GM10266 (cell line): ENCODE results near the gene ADCK1.

Source experiments
- DNase-seq: peaks from one replicate; pipeline ENCODE4 v3.0.0; 2012; ENCODE audit errors: extremely low spot score
- TF ChIP-seq, protein P1 (sequence below): IDR thresholded peaks from 2 replicates; pipeline ENCODE4 v1.5.1; 2012; ENCODE audit warnings: mild to moderate bottlenecking, low read depth; ENCODE audit not compliant: control insufficient read depth, insufficient read depth; ENCODE audit errors: missing control alignments

The ADCK1 gene

DNA sequence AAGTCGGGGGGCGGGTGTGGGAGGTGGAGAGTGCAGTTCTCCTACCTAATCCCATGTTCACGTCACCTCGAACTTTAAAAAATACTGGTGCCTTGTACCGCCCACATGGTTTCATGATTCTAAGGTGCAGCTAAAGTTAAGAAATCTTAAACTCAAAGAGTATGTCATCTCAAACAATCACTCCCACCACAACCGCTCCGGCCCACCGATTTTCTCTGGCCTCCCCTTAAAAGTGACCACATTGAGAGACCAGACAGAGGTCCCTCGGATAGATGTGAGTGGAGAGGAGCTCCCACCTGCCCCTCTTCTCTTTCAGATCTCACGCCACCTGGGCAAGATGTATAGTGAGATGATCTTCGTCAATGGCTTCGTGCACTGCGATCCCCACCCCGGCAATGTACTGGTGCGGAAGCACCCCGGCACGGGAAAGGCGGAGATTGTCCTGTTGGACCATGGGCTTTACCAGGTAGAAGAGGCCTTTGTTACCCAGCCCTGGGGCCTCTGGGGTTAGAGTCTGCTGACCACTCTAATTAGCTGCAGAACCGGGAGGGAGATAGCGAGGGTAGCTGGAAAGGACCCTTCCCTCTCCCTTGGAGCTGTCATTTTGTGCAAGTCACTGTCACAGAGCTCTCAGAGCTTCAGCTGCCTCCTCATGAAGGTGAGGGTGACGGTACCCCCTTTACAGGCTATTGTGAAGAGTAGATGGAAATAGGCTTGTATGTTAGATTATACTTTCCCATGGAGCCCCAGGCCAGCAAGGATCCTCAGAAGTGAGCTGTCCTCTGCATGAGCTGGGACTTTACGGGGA is 124.4 kb downstream of the ADCK1 start:
- DNase-seq = no peak
- TF ChIP-seq, protein P1, sequence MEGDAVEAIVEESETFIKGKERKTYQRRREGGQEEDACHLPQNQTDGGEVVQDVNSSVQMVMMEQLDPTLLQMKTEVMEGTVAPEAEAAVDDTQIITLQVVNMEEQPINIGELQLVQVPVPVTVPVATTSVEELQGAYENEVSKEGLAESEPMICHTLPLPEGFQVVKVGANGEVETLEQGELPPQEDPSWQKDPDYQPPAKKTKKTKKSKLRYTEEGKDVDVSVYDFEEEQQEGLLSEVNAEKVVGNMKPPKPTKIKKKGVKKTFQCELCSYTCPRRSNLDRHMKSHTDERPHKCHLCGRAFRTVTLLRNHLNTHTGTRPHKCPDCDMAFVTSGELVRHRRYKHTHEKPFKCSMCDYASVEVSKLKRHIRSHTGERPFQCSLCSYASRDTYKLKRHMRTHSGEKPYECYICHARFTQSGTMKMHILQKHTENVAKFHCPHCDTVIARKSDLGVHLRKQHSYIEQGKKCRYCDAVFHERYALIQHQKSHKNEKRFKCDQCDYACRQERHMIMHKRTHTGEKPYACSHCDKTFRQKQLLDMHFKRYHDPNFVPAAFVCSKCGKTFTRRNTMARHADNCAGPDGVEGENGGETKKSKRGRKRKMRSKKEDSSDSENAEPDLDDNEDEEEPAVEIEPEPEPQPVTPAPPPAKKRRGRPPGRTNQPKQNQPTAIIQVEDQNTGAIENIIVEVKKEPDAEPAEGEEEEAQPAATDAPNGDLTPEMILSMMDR = no peak

DNA sequence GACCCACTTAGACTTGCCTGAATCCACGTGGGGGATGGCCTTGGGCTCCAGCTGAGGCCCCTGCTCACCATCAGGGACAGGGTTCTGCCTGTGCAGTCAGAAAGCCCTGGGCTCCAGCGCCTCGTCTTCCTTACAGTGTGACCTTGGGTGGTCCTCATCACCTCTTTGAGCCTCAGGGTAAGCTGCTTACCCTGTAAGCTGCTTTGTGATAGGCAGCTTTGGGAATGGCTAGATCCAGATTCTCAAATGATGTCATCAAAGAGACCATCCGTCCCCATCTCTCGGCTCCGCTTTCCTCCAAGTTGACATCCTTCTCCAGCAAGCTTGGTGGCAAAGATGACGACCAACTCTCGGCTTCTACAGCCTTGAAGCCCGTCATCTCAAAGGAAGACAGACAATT is 127.0 kb downstream of the ADCK1 start:
- DNase-seq = no peak
- TF ChIP-seq, protein P1 = no peak

DNA sequence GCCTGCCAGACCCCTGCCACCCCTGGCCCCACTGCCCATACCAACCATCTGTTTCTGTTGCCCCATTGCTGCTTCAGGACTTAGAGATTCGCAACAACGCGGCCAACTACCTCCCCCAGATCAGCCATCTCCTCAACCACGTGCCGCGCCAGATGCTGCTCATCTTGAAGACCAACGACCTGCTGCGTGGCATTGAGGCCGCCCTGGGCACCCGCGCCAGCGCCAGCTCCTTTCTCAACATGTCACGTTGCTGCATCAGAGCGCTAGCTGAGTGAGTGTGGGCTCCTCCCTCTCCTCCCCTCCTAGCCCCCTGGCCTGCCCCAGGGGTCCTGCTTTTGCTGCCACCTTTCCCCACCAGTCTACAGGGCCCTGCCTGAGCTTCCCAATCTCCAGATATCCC is 131.5 kb downstream of the ADCK1 start:
- no peak for DNase-seq
- TF ChIP-seq, protein P1 = no peak

DNA sequence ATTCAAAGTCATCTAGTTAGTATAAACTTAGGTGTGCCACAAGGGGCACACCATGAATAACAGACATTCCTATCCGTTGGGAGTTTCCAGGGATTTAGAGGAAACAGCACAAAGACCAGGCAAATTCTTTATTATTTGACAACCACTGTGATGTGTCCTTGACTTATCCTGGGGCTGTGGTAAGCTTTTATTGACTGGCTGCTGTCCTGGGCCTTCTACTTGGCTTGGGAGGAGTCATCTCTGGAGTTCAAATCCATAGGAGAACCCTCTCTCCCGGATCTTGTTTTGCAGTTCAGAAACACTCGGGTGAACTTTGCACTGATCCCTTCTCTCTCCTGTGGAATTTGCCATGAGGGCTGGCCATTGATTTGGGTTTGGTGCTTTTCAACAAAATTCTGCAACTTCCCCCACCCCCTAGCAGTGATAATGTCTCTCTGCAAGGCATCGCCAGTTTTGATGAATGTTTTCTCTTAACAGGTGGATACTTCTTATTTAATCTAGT is 136.3 kb downstream of the ADCK1 start:
- TF ChIP-seq, protein P1 = no peak
- no peak for DNase-seq

DNA sequence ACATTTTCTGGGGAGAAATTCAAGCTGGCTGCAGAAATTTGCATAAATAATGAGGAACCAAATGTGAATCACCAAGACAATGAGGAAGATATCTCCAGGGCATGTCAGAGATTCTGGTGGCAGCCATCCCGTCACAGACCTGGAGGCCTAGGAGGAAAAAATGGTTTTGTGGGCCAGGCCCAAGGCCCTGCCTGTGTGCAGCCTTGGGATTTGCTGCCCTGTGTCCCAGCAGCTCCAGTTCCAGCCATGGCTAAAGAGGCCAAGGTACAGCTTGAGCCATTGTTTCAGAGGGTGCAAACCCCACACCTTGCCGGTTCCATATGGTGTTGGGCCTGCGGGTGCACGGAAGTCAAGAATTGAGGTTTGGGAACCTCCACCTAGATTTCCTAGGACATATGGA is 147.5 kb downstream of the ADCK1 start:
- TF ChIP-seq, protein P1 = no peak
- DNase-seq = no peak

DNA sequence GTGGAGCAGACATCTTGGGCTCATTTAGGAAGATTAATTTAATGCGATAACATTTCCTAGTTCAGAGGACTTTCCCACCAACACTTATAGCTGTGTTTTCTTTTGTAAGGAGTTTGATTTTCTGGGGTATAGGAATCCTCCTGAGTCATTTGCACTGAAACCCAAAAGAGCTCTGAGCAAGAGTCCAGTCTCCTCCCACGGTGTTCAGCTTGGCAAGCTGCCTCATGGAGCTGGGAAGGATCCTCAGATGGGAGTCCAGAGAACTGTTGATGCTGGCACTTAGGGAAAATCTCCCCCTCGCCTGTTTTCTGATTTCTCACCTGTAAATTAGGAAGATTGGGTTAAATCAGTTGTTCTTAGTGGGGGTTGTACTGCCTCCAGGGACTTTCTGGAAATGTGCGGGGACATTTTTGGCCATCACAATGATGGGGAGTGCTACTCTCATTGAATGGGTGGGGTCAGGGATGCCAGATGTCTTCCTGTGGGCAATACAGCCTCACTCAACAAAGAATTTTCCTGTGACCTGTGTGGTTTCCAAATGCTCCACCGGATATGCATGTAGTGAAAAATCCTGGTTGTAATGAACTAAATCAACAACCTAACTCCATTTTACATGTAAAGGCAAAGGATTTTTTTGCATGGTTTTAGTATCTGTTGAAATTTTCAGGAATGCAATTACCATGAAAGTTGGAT is 150.6 kb downstream of the ADCK1 start:
- TF ChIP-seq, protein P1 = no peak
- no peak for DNase-seq
